ENCODE measurements around the gene PRKCA. TPM values are rescaled to one million over a fixed set of nuclear protein-coding genes. Genes with fewer than 3 reads are reported as not detected.

The PRKCA gene
- total and polyA plus RNA-seq, 10 of the 15 experiments (the other 5 are each of a cell fraction or from before 2014, with no cell fraction given): 0.11 to 14.6 (median 0.72) TPM

- CTCF ChIA-PET: no interaction called here
- H2AFZ ChIP-seq (ENCODE audit: control insufficient read depth, low read depth, low read length): no peak overlapping the region
- in situ Hi-C loops (cut with MboI): no loop called here
These were observed 18.4 kb upstream of the PRKCA start for GRCh38 chr17:66283971-66284370.

More at GRCh38 chr17:66283971-66284370, 18.4 kb upstream of the PRKCA start:
- ChIA-PET POLR2A (no interaction called here), RAD21 (ENCODE audit: unreplicated experiment) (no interaction called here), SMC1A (ENCODE audit: uncharacterized antibody, unreplicated experiment) (no interaction called here)
- DNase-seq (ENCODE audit: low read depth, low spot score): no peak
- intact Hi-C loops (cut with micrococcal nuclease; ENCODE audit: unreplicated experiment): no loop called here
- Histone ChIP-seq H3K9me3 (replicated peaks; ENCODE audit: control insufficient read depth, insufficient read depth, low read length) (no peaks in the 10 kb centered on the region), H3K4me2 (ENCODE audit: control insufficient read depth, insufficient read depth) (no peak overlapping the region), H3K4me3 (no peak overlapping the region), H3K27me3 (replicated peaks in 1 of 2; ENCODE audit: control insufficient read depth in 2 of 2, insufficient read depth in 2 of 2, low read length in 1 of 2) (peaks cover 0 to 2% of the 10 kb centered on the region in 2 experiments; a peak in 1 of 4 replicates), H3K79me2 (ENCODE audit: control insufficient read depth, insufficient read depth, low read length) (no peaks in the 10 kb centered on the region), H3K36me3 (ENCODE audit: control insufficient read depth in 2 of 2, insufficient read depth in 2 of 2, low read length in 1 of 2) (no peaks in the 10 kb centered on the region), H3K9ac (ENCODE audit: control insufficient read depth, insufficient read depth, low read length) (no peak overlapping the region), H3K4me1 (ENCODE audit: control insufficient read depth, insufficient read depth, low read length) (no peaks in the 10 kb centered on the region), H3K27ac (ENCODE audit: control insufficient read depth, insufficient read depth) (no peak overlapping the region), H4K20me1 (ENCODE audit: control insufficient read depth, insufficient read depth) (no peaks in the 10 kb centered on the region)
- no peak for FAIRE-seq
- TF ChIP-seq KLF5 (IDR thresholded peaks at IDR 0.05; ENCODE audit: partially characterized antibody) (no peak), SMC3 (IDR thresholded peaks at IDR 0.05; ENCODE audit: borderline replicate concordance, low read length) (no peak), SMARCA5 (IDR thresholded peaks at IDR 0.05) (no peak), USF2 (IDR thresholded peaks at IDR 0.05; ENCODE audit: borderline replicate concordance, low read depth, low read length) (no peak), ELK1 (IDR thresholded peaks at IDR 0.05; ENCODE audit: low read depth, low read length) (no peak), IKZF2 (IDR thresholded peaks at IDR 0.05) (no peak), ZNF24 (IDR thresholded peaks at IDR 0.05) (no peak), DPF2 (IDR thresholded peaks at IDR 0.05) (no peak)
- WGBS (ENCODE audit: insufficient coverage, insufficient replicate concordance, low lambda C conversion rate, missing lambda C conversion rate): 33% methylated on average over 2 of the region's 2 CpGs
- no TSS peak for BruUV-seq (replicated peaks)
- no peak for ATAC-seq

All from GM12878 (cell line).